NT2/D1 (cell line): ENCODE measurements around the gene FGF19.

ENCODE experiments used
- SUZ12 ChIP-seq: IDR thresholded peaks from 2 replicates; pipeline ENCODE4 v1.6.1; 2011; ENCODE audit not compliant: insufficient read length, insufficient read depth; ENCODE audit errors: extremely low read depth
- YY1 ChIP-seq: IDR thresholded peaks from 2 replicates; pipeline ENCODE4 v1.6.1; 2011; ENCODE audit not compliant: insufficient read length, insufficient read depth
- ZNF274 ChIP-seq: IDR thresholded peaks from 2 replicates; pipeline ENCODE4 v1.6.1; 2011; ENCODE audit warnings: mild to moderate bottlenecking, low read depth, low read length

DNA sequence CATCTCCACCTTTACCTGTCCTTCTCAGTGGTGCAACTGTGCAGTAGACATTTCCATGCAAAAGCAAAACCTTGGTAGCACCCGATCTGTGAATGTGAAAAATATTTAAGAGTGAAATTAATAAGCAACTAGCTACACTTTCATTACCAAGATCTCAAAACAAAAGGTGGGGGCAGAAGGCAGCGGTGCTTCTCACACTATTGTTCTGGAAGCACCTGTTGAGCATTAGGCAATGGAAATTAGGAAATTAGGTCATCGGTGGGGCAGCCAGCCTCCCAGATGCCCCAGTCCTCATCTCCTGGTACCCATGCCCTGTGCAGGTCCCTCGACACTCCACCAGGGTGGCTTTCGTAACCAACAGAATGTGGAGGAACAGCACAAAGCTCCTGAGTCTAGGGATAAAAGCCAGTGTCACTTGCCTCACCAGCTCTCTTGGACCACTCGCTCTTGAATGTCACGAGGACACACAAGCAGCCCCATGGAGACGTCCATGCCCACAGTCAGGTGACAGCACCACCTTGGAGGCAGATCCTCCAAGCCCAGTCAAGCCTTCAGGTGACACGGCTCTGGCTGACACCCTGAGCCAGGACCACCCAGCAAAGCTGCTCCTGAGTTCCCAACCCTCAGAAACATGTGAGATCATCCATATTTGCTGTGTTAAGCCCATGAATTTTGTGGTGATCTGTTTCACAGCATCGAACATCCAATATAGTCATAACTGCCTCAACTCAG lies 31.9 kb downstream of the FGF19 start:
- no peak for TF ChIP-seq ZNF274
- TF ChIP-seq SUZ12, result no peak
- TF ChIP-seq YY1, result no peak
